HUES64 (cell line): ENCODE measurements around the gene NCAPG2.

Experiments used
- H3K27ac ChIP-seq: 2 replicates; pipeline ENCODE4 v1.7.0; 2013; ENCODE audit warnings: low read depth, low read length, inconsistent platforms
- H3K27me3 ChIP-seq: 2 replicates; pipeline ENCODE4 v1.6.1; 2013; ENCODE audit warnings: mild to moderate bottlenecking, low read length; ENCODE audit not compliant: insufficient read depth
- H3K36me3 ChIP-seq: 2 replicates; pipeline ENCODE4 v1.6.1; 2013; ENCODE audit warnings: mild to moderate bottlenecking, low read length; ENCODE audit not compliant: insufficient read depth
- H3K4me1 ChIP-seq: 2 replicates; pipeline ENCODE4 v1.6.1; 2013; ENCODE audit warnings: mild to moderate bottlenecking, low read length, moderate library complexity; ENCODE audit not compliant: insufficient read depth
- H3K4me3 ChIP-seq: 2 replicates; pipeline ENCODE4 v1.5.1; 2013; ENCODE audit warnings: mild to moderate bottlenecking, low read length, moderate library complexity
- H3K9ac ChIP-seq: 2 replicates; pipeline ENCODE4 v1.6.1; 2013; ENCODE audit warnings: mild to moderate bottlenecking, low read depth, low read length
- H3K9me3 ChIP-seq: 2 replicates; pipeline ENCODE4 v1.6.1; 2013; ENCODE audit warnings: low read depth, low read length; ENCODE audit not compliant: insufficient read depth
- WGBS: fragments of 150-250, 120-280 bp; methylation state at CpG from one replicate; pipeline ENCODE4 v1.1.7; 2013; ENCODE audit warnings: missing lambda C conversion rate; 5-methylcytosine and 5-hydroxymethylcytosine counted together

The NCAPG2 gene

GRCh38 chr7:158606671-158607424 is 97.8 kb downstream of the NCAPG2 start:
- Histone ChIP-seq H3K9me3 (no peaks in the 10 kb centered on the region), H3K27me3 (no peaks in the 10 kb centered on the region), H3K36me3 (peaks cover 37% of the 10 kb centered on the region), H3K27ac (no peak overlapping the region), H3K4me1 (no peaks in the 10 kb centered on the region), H3K9ac (no peak overlapping the region), H3K4me3 (no peak overlapping the region)
- WGBS = 94% methylated on average over 18 of the region's 18 CpGs

- no peak overlapping the region for H3K27ac ChIP-seq
- no peak overlapping the region for H3K9ac ChIP-seq
- WGBS = 92% methylated on average over 4 of the region's 4 CpGs
- H3K36me3 ChIP-seq = peaks cover 33% of the 10 kb centered on the region
- H3K27me3 ChIP-seq = no peaks in the 10 kb centered on the region
- H3K9me3 ChIP-seq = no peaks in the 10 kb centered on the region
- no peaks in the 10 kb centered on the region for H3K4me1 ChIP-seq
- no peak overlapping the region for H3K4me3 ChIP-seq
Measured at GRCh38 chr7:158606129-158606528, 98.5 kb downstream of the NCAPG2 start.

- Histone ChIP-seq H3K36me3 (peaks cover 26% of the 10 kb centered on the region), H3K9ac (no peak overlapping the region), H3K4me3 (no peak overlapping the region), H3K4me1 (no peaks in the 10 kb centered on the region), H3K27me3 (no peaks in the 10 kb centered on the region), H3K9me3 (no peaks in the 10 kb centered on the region), H3K27ac (no peak overlapping the region)
- 94% methylated on average over 23 of the region's 23 CpGs for WGBS
Measured at GRCh38 chr7:158603773-158604755, 100.5 kb downstream of the NCAPG2 start.

GRCh38 chr7:158602905-158603772 is 101.5 kb downstream of the NCAPG2 start:
- 90% methylated on average over 21 of the region's 22 CpGs for WGBS
- Histone ChIP-seq H3K9ac (no peak overlapping the region), H3K4me1 (no peaks in the 10 kb centered on the region), H3K27ac (no peak overlapping the region), H3K4me3 (no peak overlapping the region), H3K36me3 (peaks cover 20% of the 10 kb centered on the region), H3K27me3 (no peaks in the 10 kb centered on the region), H3K9me3 (no peaks in the 10 kb centered on the region)

GRCh38 chr7:158602041-158602440 is 102.6 kb downstream of the NCAPG2 start:
- no peak overlapping the region for H3K27ac ChIP-seq
- no peaks in the 10 kb centered on the region for H3K4me1 ChIP-seq
- H3K27me3 ChIP-seq = no peaks in the 10 kb centered on the region
- no peaks in the 10 kb centered on the region for H3K9me3 ChIP-seq
- H3K36me3 ChIP-seq = peaks cover 10% of the 10 kb centered on the region
- H3K4me3 ChIP-seq = no peak overlapping the region
- H3K9ac ChIP-seq = no peak overlapping the region
- over 99% methylated on average over 7 of the region's 7 CpGs for WGBS

- Histone ChIP-seq H3K4me1 (no peaks in the 10 kb centered on the region), H3K9ac (no peak overlapping the region), H3K9me3 (peaks cover 8% of the 10 kb centered on the region; the same call in 1 of the 2 replicates), H3K27ac (no peak overlapping the region), H3K27me3 (no peaks in the 10 kb centered on the region), H3K4me3 (no peak overlapping the region), H3K36me3 (0 out of 2 replicates have a peak, but pooled peaks cover under 1% of the 10 kb centered on the region)
- 86% methylated on average over 1 of the region's 1 CpG for WGBS
Measured at GRCh38 chr7:158601090-158601489, 103.5 kb downstream of the NCAPG2 start.

- H3K9me3 ChIP-seq = peaks cover 48% of the 10 kb centered on the region
- WGBS = 96% methylated on average over 4 of the region's 4 CpGs
- no peak overlapping the region for H3K4me3 ChIP-seq
- no peak overlapping the region for H3K9ac ChIP-seq
- H3K4me1 ChIP-seq = no peaks in the 10 kb centered on the region
- no peaks in the 10 kb centered on the region for H3K36me3 ChIP-seq
- no peaks in the 10 kb centered on the region for H3K27me3 ChIP-seq
- no peak overlapping the region for H3K27ac ChIP-seq
Measured at GRCh38 chr7:158596745-158597144, 107.9 kb downstream of the NCAPG2 start.

- WGBS = 92% methylated on average over 4 of the region's 4 CpGs
- no peaks in the 10 kb centered on the region for H3K4me1 ChIP-seq
Measured at GRCh38 chr7:158596309-158596708, 108.3 kb downstream of the NCAPG2 start.

GRCh38 chr7:158595068-158595467 is 109.5 kb downstream of the NCAPG2 start:
- Histone ChIP-seq H3K27me3 (no peaks in the 10 kb centered on the region), H3K4me3 (no peak overlapping the region)

More at GRCh38 chr7:158596309-158596708, 108.3 kb downstream of the NCAPG2 start:
- Histone ChIP-seq H3K27me3 (no peaks in the 10 kb centered on the region), H3K9me3 (peaks cover 52% of the 10 kb centered on the region), H3K27ac (no peak overlapping the region), H3K9ac (no peak overlapping the region), H3K36me3 (no peaks in the 10 kb centered on the region), H3K4me3 (no peak overlapping the region)

GRCh38 chr7:158592541-158592940 is 112.1 kb downstream of the NCAPG2 start:
- Histone ChIP-seq H3K9me3 (peaks cover 82% of the 10 kb centered on the region), H3K36me3 (no peaks in the 10 kb centered on the region), H3K27ac (no peak overlapping the region), H3K9ac (no peak overlapping the region), H3K4me1 (no peaks in the 10 kb centered on the region), H3K4me3 (no peak overlapping the region), H3K27me3 (peaks cover 8% of the 10 kb centered on the region)
- 84% methylated on average over 1 of the region's 1 CpG for WGBS

More at GRCh38 chr7:158595068-158595467, 109.5 kb downstream of the NCAPG2 start:
- peaks cover 63% of the 10 kb centered on the region for H3K9me3 ChIP-seq
- H3K9ac ChIP-seq = no peak overlapping the region
- H3K4me1 ChIP-seq = no peaks in the 10 kb centered on the region
- no peaks in the 10 kb centered on the region for H3K36me3 ChIP-seq
- H3K27ac ChIP-seq = no peak overlapping the region
- 51% methylated on average over 3 of the region's 3 CpGs for WGBS
